ENCODE data around the gene BABAM2. TPM values are rescaled to one million over a fixed set of nuclear protein-coding genes. Genes with fewer than 3 reads are reported as not detected.

Gene BABAM2
- total RNA-seq, 1 donor from 2014 or later: 37.1 TPM

- TF ChIP-seq CTCF (IDR thresholded peaks at IDR 0.05; ENCODE audit: unreplicated experiment): no peak
- H3K4me3 Mint-ChIP-seq (ENCODE audit: low read depth): no peak overlapping the region
- H3K27me3 Mint-ChIP-seq: no peaks in the 10 kb centered on the region
- DNase-seq (ENCODE audit: low spot score, unreplicated experiment): no peak
- no peaks in the 10 kb centered on the region for H3K9me3 Mint-ChIP-seq (ENCODE audit: low read depth)
- H3K27ac Mint-ChIP-seq: no peak overlapping the region
- H3K36me3 Mint-ChIP-seq (ENCODE audit: insufficient read depth): peaks cover 5% of the 10 kb centered on the region
- peaks cover 29% of the 10 kb centered on the region for H3K4me1 Mint-ChIP-seq (ENCODE audit: low read depth)
These were observed 373.2 kb downstream of the BABAM2 start for GRCh38 chr2:28263690-28264089.

- H3K27ac Mint-ChIP-seq: peak overlapping the region; percentile 63
- no peak overlapping the region for H3K4me3 Mint-ChIP-seq (ENCODE audit: low read depth)
- peaks cover 53% of the 10 kb centered on the region for H3K4me1 Mint-ChIP-seq (ENCODE audit: low read depth)
- peaks cover 1% of the 10 kb centered on the region for H3K36me3 Mint-ChIP-seq (ENCODE audit: insufficient read depth)
- peaks cover 3% of the 10 kb centered on the region for H3K27me3 Mint-ChIP-seq
- TF ChIP-seq CTCF (IDR thresholded peaks at IDR 0.05; ENCODE audit: unreplicated experiment): no peak
- no peaks in the 10 kb centered on the region for H3K9me3 Mint-ChIP-seq (ENCODE audit: low read depth)
- no peak for DNase-seq (ENCODE audit: low spot score, unreplicated experiment)
These were observed 376.8 kb downstream of the BABAM2 start for GRCh38 chr2:28267282-28267681.

- DNase-seq (ENCODE audit: low spot score, unreplicated experiment): no peak
- H3K9me3 Mint-ChIP-seq (ENCODE audit: low read depth): no peaks in the 10 kb centered on the region
- peak overlapping the region; percentile 87 for H3K27ac Mint-ChIP-seq
- H3K4me3 Mint-ChIP-seq (ENCODE audit: low read depth): peak overlapping the region; percentile 37
- no peaks in the 10 kb centered on the region for H3K36me3 Mint-ChIP-seq (ENCODE audit: insufficient read depth)
- no peak for TF ChIP-seq CTCF (IDR thresholded peaks at IDR 0.05; ENCODE audit: unreplicated experiment)
- H3K27me3 Mint-ChIP-seq: peaks cover 3% of the 10 kb centered on the region
- H3K4me1 Mint-ChIP-seq (ENCODE audit: low read depth): peaks cover 51% of the 10 kb centered on the region
These were observed 377.9 kb downstream of the BABAM2 start for GRCh38 chr2:28268386-28268785.

GRCh38 chr2:28269019-28269784 is 378.7 kb downstream of the BABAM2 start:
- Mint-ChIP-seq H3K27ac (peak overlapping the region; percentile 87), H3K27me3 (peaks cover 3% of the 10 kb centered on the region), H3K9me3 (ENCODE audit: low read depth) (no peaks in the 10 kb centered on the region), H3K36me3 (ENCODE audit: insufficient read depth) (no peaks in the 10 kb centered on the region), H3K4me3 (ENCODE audit: low read depth) (peak overlapping the region; percentile 37), H3K4me1 (ENCODE audit: low read depth) (peaks cover 48% of the 10 kb centered on the region)
- TF ChIP-seq CTCF (IDR thresholded peaks at IDR 0.05; ENCODE audit: unreplicated experiment): no peak
- no peak for DNase-seq (ENCODE audit: low spot score, unreplicated experiment)

- Mint-ChIP-seq H3K27ac (peak overlapping the region; percentile 79), H3K27me3 (peaks cover 3% of the 10 kb centered on the region), H3K36me3 (ENCODE audit: insufficient read depth) (no peaks in the 10 kb centered on the region), H3K4me3 (ENCODE audit: low read depth) (no peak overlapping the region), H3K9me3 (ENCODE audit: low read depth) (no peaks in the 10 kb centered on the region), H3K4me1 (ENCODE audit: low read depth) (peaks cover 44% of the 10 kb centered on the region)
- no peak for DNase-seq (ENCODE audit: low spot score, unreplicated experiment)
- no peak for TF ChIP-seq CTCF (IDR thresholded peaks at IDR 0.05; ENCODE audit: unreplicated experiment)
These were observed 380.1 kb downstream of the BABAM2 start for GRCh38 chr2:28270456-28271152.

Data from progenitor cell of endocrine pancreas (in vitro differentiated cells).